NT2/D1 (cell line): ENCODE measurements around the gene TIGD7.

Source experiments
- SUZ12 ChIP-seq: IDR thresholded peaks from 2 replicates; pipeline ENCODE4 v1.6.1; 2011; ENCODE audit not compliant: insufficient read length, insufficient read depth; ENCODE audit errors: extremely low read depth
- YY1 ChIP-seq: IDR thresholded peaks from 2 replicates; pipeline ENCODE4 v1.6.1; 2011; ENCODE audit not compliant: insufficient read length, insufficient read depth
- ZNF274 ChIP-seq: IDR thresholded peaks from 2 replicates; pipeline ENCODE4 v1.6.1; 2011; ENCODE audit warnings: mild to moderate bottlenecking, low read depth, low read length

DNA sequence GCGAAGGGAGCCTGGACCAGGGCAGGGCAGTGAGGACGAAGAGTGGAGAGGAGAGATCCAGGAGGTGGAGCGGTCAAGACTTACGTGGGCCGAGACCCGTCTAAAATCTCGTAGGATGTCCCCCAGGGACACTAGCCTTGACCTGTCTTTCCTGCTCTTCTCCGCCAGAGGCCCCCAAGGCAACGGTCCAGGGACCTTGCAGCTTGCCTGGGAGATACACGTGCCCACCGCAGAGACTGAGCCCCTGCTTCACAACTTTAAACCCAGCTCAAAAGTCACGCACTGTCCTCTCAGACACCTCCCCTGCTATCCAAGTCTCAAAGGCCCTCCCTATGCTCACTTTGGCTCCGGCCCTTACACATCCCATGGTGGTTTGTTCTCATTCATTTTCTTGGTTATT lies 9.4 kb downstream of the TIGD7 start:
- TF ChIP-seq SUZ12 (no peak), ZNF274 (no peak), YY1 (no peak)
